ENCODE results near the gene CFAP74.

The CFAP74 gene

GRCh38 chr1:1914971-1915692 is 88.5 kb downstream of the CFAP74 start, which contains the start of gene CALML6:
Gene CALML6 (plus strand): TSS chr1:1915260. CDS start chr1:1915281, 21 bp downstream.
- peaks cover 7% of the 10 kb centered on the region for H3K4me1 ChIP-seq (ENCODE audit: control insufficient read depth, insufficient read depth, low read length)
- H3K9me3 ChIP-seq (ENCODE audit: control insufficient read depth, low read length): no peaks in the 10 kb centered on the region
- H3K4me3 ChIP-seq (ENCODE audit: insufficient read depth, low read depth, low read length): no peak within 1 kb of the TSS
- 92 to 94% methylated on average over 15 of the region's 15 CpGs for WGBS, 2 experiments
- H3K36me3 ChIP-seq (ENCODE audit: control insufficient read depth, insufficient read depth, low read length): no peaks in the 10 kb centered on the region
- H3K27me3 ChIP-seq (ENCODE audit: control insufficient read depth, insufficient read depth, low read length, poor library complexity, severe bottlenecking): peaks cover 13% of the 10 kb centered on the region
- no peak within 1 kb of the TSS for H3K27ac ChIP-seq (ENCODE audit: insufficient read depth, low read depth, low read length, poor library complexity, severe bottlenecking)

- Histone ChIP-seq H3K36me3 (ENCODE audit: control insufficient read depth, insufficient read depth, low read length) (no peaks in the 10 kb centered on the region), H3K9me3 (ENCODE audit: control insufficient read depth, low read length) (no peaks in the 10 kb centered on the region), H3K4me3 (ENCODE audit: insufficient read depth, low read depth, low read length) (no peak overlapping the region), H3K27ac (ENCODE audit: insufficient read depth, low read depth, low read length, poor library complexity, severe bottlenecking) (no peak overlapping the region), H3K4me1 (ENCODE audit: control insufficient read depth, insufficient read depth, low read length) (peaks cover 7% of the 10 kb centered on the region), H3K27me3 (ENCODE audit: control insufficient read depth, insufficient read depth, low read length, poor library complexity, severe bottlenecking) (peaks cover 13% of the 10 kb centered on the region)
- WGBS, 2 experiments: 81 to 83% methylated on average over 20 of the region's 20 CpGs
These were observed 89.2 kb downstream of the CFAP74 start for GRCh38 chr1:1914101-1914970.

GRCh38 chr1:1911350-1912041 is 92.1 kb downstream of the CFAP74 start:
- H3K4me3 ChIP-seq (ENCODE audit: insufficient read depth, low read depth, low read length): no peak overlapping the region
- 90 to 93% methylated on average over 13 of the region's 13 CpGs for WGBS, 2 experiments
- no peaks in the 10 kb centered on the region for H3K27me3 ChIP-seq (ENCODE audit: control insufficient read depth, insufficient read depth, low read length, poor library complexity, severe bottlenecking)
- H3K27ac ChIP-seq (ENCODE audit: insufficient read depth, low read depth, low read length, poor library complexity, severe bottlenecking): no peak overlapping the region
- no peaks in the 10 kb centered on the region for H3K36me3 ChIP-seq (ENCODE audit: control insufficient read depth, insufficient read depth, low read length)
- no peaks in the 10 kb centered on the region for H3K9me3 ChIP-seq (ENCODE audit: control insufficient read depth, low read length)
- no peaks in the 10 kb centered on the region for H3K4me1 ChIP-seq (ENCODE audit: control insufficient read depth, insufficient read depth, low read length)

- H3K27me3 ChIP-seq (ENCODE audit: control insufficient read depth, insufficient read depth, low read length, poor library complexity, severe bottlenecking): no peaks in the 10 kb centered on the region
- H3K4me3 ChIP-seq (ENCODE audit: insufficient read depth, low read depth, low read length): no peak overlapping the region
- no peaks in the 10 kb centered on the region for H3K4me1 ChIP-seq (ENCODE audit: control insufficient read depth, insufficient read depth, low read length)
- WGBS, 2 experiments: 93% methylated on average over 22 of the region's 22 CpGs
- no peaks in the 10 kb centered on the region for H3K36me3 ChIP-seq (ENCODE audit: control insufficient read depth, insufficient read depth, low read length)
- H3K9me3 ChIP-seq (ENCODE audit: control insufficient read depth, low read length): no peaks in the 10 kb centered on the region
- H3K27ac ChIP-seq (ENCODE audit: insufficient read depth, low read depth, low read length, poor library complexity, severe bottlenecking): no peak overlapping the region
These were observed 92.8 kb downstream of the CFAP74 start for GRCh38 chr1:1910651-1911331.

GRCh38 chr1:1910033-1910465 is 93.5 kb downstream of the CFAP74 start:
- H3K4me3 ChIP-seq (ENCODE audit: insufficient read depth, low read depth, low read length): no peak overlapping the region
- no peaks in the 10 kb centered on the region for H3K27me3 ChIP-seq (ENCODE audit: control insufficient read depth, insufficient read depth, low read length, poor library complexity, severe bottlenecking)
- H3K27ac ChIP-seq (ENCODE audit: insufficient read depth, low read depth, low read length, poor library complexity, severe bottlenecking): no peak overlapping the region
- H3K4me1 ChIP-seq (ENCODE audit: control insufficient read depth, insufficient read depth, low read length): no peaks in the 10 kb centered on the region
- H3K9me3 ChIP-seq (ENCODE audit: control insufficient read depth, low read length): no peaks in the 10 kb centered on the region
- WGBS, 2 experiments: 89 to 95% methylated on average over 6 of the region's 6 CpGs
- no peaks in the 10 kb centered on the region for H3K36me3 ChIP-seq (ENCODE audit: control insufficient read depth, insufficient read depth, low read length)

- 23 to 24% methylated on average over 21 of the region's 21 CpGs for WGBS, 2 experiments
- H3K27ac ChIP-seq (ENCODE audit: insufficient read depth, low read depth, low read length, poor library complexity, severe bottlenecking): no peak overlapping the region
These were observed 95.1 kb downstream of the CFAP74 start for GRCh38 chr1:1908506-1908791.

DNA sequence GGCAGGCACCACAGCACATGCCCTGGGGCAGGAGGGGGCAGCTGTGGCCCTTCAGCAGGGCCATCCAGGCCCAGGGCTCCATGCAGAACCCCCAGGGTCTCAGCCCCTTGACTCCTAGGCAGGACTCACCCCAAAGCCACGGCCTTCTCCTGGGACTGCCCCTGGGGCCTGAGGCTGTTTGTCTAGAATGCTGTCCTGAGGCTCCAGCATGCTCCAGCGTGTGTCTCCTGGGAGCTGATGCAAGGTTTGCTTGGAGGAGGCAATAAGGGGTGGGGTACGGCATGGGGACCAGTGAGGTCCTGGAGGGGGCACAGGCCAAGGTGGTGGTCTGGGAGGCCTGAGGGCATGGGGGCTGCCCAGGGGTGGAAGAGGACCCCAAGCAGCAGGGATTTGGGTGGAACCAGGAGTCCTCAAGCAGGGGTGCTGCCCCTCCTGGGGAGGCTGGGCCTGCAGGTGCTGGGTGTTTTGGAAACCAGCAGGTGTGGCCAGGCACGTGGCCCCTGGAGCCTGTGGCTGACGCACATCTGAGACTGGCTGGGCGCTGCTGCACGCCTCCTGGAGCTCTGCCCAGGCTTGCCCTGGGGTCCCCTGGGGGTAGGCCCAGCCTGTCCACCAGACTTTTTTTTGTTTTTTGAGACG is 96.4 kb downstream of the CFAP74 start:
- Histone ChIP-seq H3K27me3 (ENCODE audit: control insufficient read depth, insufficient read depth, low read length, poor library complexity, severe bottlenecking) (no peaks in the 10 kb centered on the region), H3K27ac (ENCODE audit: insufficient read depth, low read depth, low read length, poor library complexity, severe bottlenecking) (no peak overlapping the region), H3K4me1 (ENCODE audit: control insufficient read depth, insufficient read depth, low read length) (no peaks in the 10 kb centered on the region), H3K36me3 (ENCODE audit: control insufficient read depth, insufficient read depth, low read length) (no peaks in the 10 kb centered on the region), H3K9me3 (ENCODE audit: control insufficient read depth, low read length) (no peaks in the 10 kb centered on the region), H3K4me3 (ENCODE audit: insufficient read depth, low read depth, low read length) (no peak overlapping the region)
- 93% methylated on average over 8 of the region's 8 CpGs for WGBS, 2 experiments

More at GRCh38 chr1:1908506-1908791, 95.1 kb downstream of the CFAP74 start:
- Histone ChIP-seq H3K4me1 (ENCODE audit: control insufficient read depth, insufficient read depth, low read length) (no peaks in the 10 kb centered on the region), H3K27me3 (ENCODE audit: control insufficient read depth, insufficient read depth, low read length, poor library complexity, severe bottlenecking) (no peaks in the 10 kb centered on the region), H3K9me3 (ENCODE audit: control insufficient read depth, low read length) (no peaks in the 10 kb centered on the region), H3K4me3 (ENCODE audit: insufficient read depth, low read depth, low read length) (peak overlapping the region; percentile 60), H3K36me3 (ENCODE audit: control insufficient read depth, insufficient read depth, low read length) (no peaks in the 10 kb centered on the region)

DNA sequence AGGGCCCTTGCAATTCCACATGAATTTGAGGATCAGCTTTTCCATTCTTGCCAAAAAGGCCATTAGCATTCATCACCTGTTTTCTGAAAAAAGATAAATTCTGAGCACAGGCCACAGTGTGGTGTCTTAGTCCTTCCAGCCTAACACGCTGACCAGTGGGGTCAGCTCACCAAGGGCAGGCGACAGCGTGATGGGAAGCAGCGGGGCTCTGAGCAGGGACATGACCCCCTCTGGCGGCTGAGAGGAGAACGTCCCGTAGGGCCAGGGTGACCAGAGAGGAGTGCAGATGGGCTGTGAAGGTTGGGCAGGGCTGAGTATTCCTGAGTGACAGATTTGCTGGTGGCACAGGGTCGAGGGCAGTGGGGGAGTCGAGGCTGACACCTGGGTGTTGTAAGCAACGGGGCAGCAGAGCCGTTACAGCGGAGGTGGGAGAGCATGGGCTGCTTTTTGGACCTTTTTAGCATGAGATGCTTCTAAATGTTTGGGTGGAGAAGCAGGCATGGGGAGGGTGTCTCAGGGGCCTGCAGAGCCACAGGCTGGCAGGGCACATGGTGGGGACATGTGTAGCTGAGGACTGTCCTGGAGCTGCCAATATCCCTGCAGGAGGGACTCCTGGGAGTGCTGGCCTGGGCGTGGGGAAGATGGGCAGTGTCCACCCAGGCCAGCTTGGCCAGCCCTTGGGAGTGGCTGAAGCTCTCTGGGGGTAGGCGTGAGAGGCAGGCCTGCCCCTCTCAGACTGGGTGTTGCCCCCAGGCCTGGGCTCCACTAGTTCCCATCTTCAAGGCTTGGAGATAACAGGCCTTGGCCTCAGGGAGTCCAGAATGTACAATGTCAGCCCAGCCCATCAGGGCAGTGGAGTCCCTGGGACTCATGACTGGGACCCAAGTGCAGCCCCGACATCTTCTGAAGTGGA is 97.1 kb downstream of the CFAP74 start:
- no peaks in the 10 kb centered on the region for H3K4me1 ChIP-seq (ENCODE audit: control insufficient read depth, insufficient read depth, low read length)
- no peaks in the 10 kb centered on the region for H3K27me3 ChIP-seq (ENCODE audit: control insufficient read depth, insufficient read depth, low read length, poor library complexity, severe bottlenecking)
- 29 to 32% methylated on average over 15 of the region's 15 CpGs for WGBS, 2 experiments
- no peaks in the 10 kb centered on the region for H3K36me3 ChIP-seq (ENCODE audit: control insufficient read depth, insufficient read depth, low read length)
- no peak overlapping the region for H3K4me3 ChIP-seq (ENCODE audit: insufficient read depth, low read depth, low read length)
- no peak overlapping the region for H3K27ac ChIP-seq (ENCODE audit: insufficient read depth, low read depth, low read length, poor library complexity, severe bottlenecking)
- no peaks in the 10 kb centered on the region for H3K9me3 ChIP-seq (ENCODE audit: control insufficient read depth, low read length)

DNA sequence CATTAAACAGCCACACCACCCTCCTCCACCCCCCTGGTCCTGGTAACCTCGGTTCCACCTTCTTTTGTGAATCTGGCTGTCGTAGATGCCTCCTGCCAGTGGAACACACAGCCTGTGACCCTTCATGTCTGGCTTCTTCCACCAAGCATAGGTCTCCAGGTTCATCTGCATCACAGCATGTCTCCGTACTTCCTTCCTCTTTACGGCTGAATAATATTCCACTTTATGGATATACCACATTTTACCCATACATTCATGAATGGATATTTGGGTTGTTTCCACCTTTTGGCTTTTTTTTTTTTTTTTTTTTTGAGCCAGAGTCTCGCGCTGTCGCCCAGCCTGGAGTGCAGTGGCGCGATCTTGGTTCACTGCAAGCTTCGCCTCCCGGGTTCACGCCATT is 100.4 kb downstream of the CFAP74 start:
- Histone ChIP-seq H3K27me3 (ENCODE audit: control insufficient read depth, insufficient read depth, low read length, poor library complexity, severe bottlenecking) (no peaks in the 10 kb centered on the region), H3K9me3 (ENCODE audit: control insufficient read depth, low read length) (no peaks in the 10 kb centered on the region), H3K27ac (ENCODE audit: insufficient read depth, low read depth, low read length, poor library complexity, severe bottlenecking) (no peak overlapping the region), H3K4me3 (ENCODE audit: insufficient read depth, low read depth, low read length) (no peak overlapping the region), H3K4me1 (ENCODE audit: control insufficient read depth, insufficient read depth, low read length) (no peaks in the 10 kb centered on the region), H3K36me3 (ENCODE audit: control insufficient read depth, insufficient read depth, low read length) (no peaks in the 10 kb centered on the region)
- WGBS, 2 experiments: 86 to 94% methylated on average over 12 of the region's 12 CpGs

Measured in ectodermal cell (in vitro differentiated cells).